ENCODE data around the gene JPT1.
A peak's percentile ranks its signal among the peaks of the same experiment; 100 is the strongest.
"Not testable (repeated sequence)": the region's sequence is repeated elsewhere in the genome, so short reads cannot be mapped to it uniquely, and the experiment has no call there.

Gene JPT1

GRCh38 chr17:75133001-75133400 lies 21.3 kb downstream of the JPT1 start:
- TF ChIP-seq CTCF (IDR thresholded peaks at IDR 0.05; ENCODE audit: insufficient read depth, low read depth, low read length, missing control alignments): no peak
- H3K4me3 ChIP-seq (ENCODE audit: low read depth, low read length): no peak overlapping the region
- no peak for DNase-seq (ENCODE audit: low read depth)

- DNase-seq (ENCODE audit: low read depth): not testable (repeated sequence)
- peak overlapping the region; percentile 93 for H3K4me3 ChIP-seq (ENCODE audit: low read depth, low read length)
Observed at GRCh38 chr17:75132018-75133000, 22.0 kb downstream of the JPT1 start.

- peak within 1 kb of the TSS; percentile 93 for H3K4me3 ChIP-seq (ENCODE audit: low read depth, low read length)
- TF ChIP-seq CTCF (IDR thresholded peaks at IDR 0.05; ENCODE audit: insufficient read depth, low read depth, low read length, missing control alignments): peak; percentile 81
- DNase-seq (ENCODE audit: low read depth): peak; percentile 94
Observed at GRCh38 chr17:75131278-75132017, 22.9 kb downstream of the JPT1 start, which contains the start of gene NT5C. TSS of gene NT5C (minus strand) at chr17:75131742. CDS start at chr17:75131707, 35 bp downstream.

- peak overlapping the region; percentile 93 for H3K4me3 ChIP-seq (ENCODE audit: low read depth, low read length)
- TF ChIP-seq CTCF (IDR thresholded peaks at IDR 0.05; ENCODE audit: insufficient read depth, low read depth, low read length, missing control alignments): peak; percentile 60
- DNase-seq (ENCODE audit: low read depth): peak; percentile 68
Observed at GRCh38 chr17:75130632-75131277, 23.6 kb downstream of the JPT1 start.

- TF ChIP-seq CTCF (IDR thresholded peaks at IDR 0.05; ENCODE audit: insufficient read depth, low read depth, low read length, missing control alignments): no peak
- H3K4me3 ChIP-seq (ENCODE audit: low read depth, low read length): peak overlapping the region; percentile 93
- DNase-seq (ENCODE audit: low read depth): no peak
Observed at GRCh38 chr17:75130059-75130631, 24.2 kb downstream of the JPT1 start.

- DNase-seq (ENCODE audit: low read depth): no peak
- no peak for TF ChIP-seq CTCF (IDR thresholded peaks at IDR 0.05; ENCODE audit: insufficient read depth, low read depth, low read length, missing control alignments)
- no peak overlapping the region for H3K4me3 ChIP-seq (ENCODE audit: low read depth, low read length)
Observed at GRCh38 chr17:75129576-75129975, 24.7 kb downstream of the JPT1 start.
